H1 (cell line): ENCODE data around the gene CORO6. TPM values are rescaled to one million over a fixed set of nuclear protein-coding genes. Genes with fewer than 3 reads are reported as not detected.

Experiments
- CTCF ChIA-PET: fragments of 300-600 bp; sonication (Branson Sonifier 250); formaldehyde crosslinking; loops from one replicate; lab custom pipeline; 2021; ENCODE audit not compliant: partially characterized antibody; lab: Charles Lee
- POLR2A ChIA-PET: fragments of 300-600 bp; sonication (Branson Sonifier 250); formaldehyde crosslinking; loops from one replicate; lab custom pipeline; 2021; ENCODE audit warnings: inconsistent platforms; ENCODE audit not compliant: partially characterized antibody; lab: Charles Lee
- DNase-seq, 2 experiments: peaks; one replicate each; pipeline versions ENCODE4 v3.0.0 to v3.0.0-alpha.2; 2010 to 2022; ENCODE audit warnings: low spot score in 2 of 2, low read depth in 1 of 2, mixed read lengths in 1 of 2
- FAIRE-seq: peaks from 2 replicates; lab custom pipeline; 2011; peaks lifted over from hg19 to GRCh38; lab: Jason Lieb, UNC
- H2AFZ ChIP-seq: 2 replicates; pipeline ENCODE4 v1.8.1; 2012; ENCODE audit warnings: low read length, inconsistent platforms
- H2AK5ac ChIP-seq: 2 replicates; pipeline ENCODE4 v1.6.1; 2013; ENCODE audit warnings: low read depth, low read length
- H2BK120ac ChIP-seq: replicated peaks from 2 replicates; pipeline ENCODE3; 2013; ENCODE audit warnings: low read depth, low read length, inconsistent platforms
- H2BK12ac ChIP-seq: 2 replicates; pipeline ENCODE4 v1.6.1; 2013; ENCODE audit warnings: low read depth, low read length
- H2BK15ac ChIP-seq: 2 replicates; pipeline ENCODE4 v1.6.1; 2013; ENCODE audit warnings: low read length
- H2BK20ac ChIP-seq: 2 replicates; pipeline ENCODE4 v1.6.1; 2013; ENCODE audit warnings: low read length
- H2BK5ac ChIP-seq: 2 replicates; pipeline ENCODE4 v1.6.1; 2013; ENCODE audit warnings: low read depth, low read length
- H3K14ac ChIP-seq: 2 replicates; pipeline ENCODE4 v1.6.1; 2013; ENCODE audit warnings: inconsistent platforms; ENCODE audit not compliant: insufficient read length
- H3K18ac ChIP-seq: 2 replicates; pipeline ENCODE4 v1.6.1; 2013; ENCODE audit warnings: low read length; ENCODE audit errors: extremely low read depth
- H3K23ac ChIP-seq: 2 replicates; pipeline ENCODE4 v1.6.1; 2013; ENCODE audit warnings: inconsistent platforms; ENCODE audit not compliant: insufficient read length
- H3K23me2 ChIP-seq: 2 replicates; pipeline ENCODE4 v1.6.1; 2013; ENCODE audit warnings: low read depth, low read length
- H3K27ac ChIP-seq: 2 replicates; pipeline ENCODE4 v1.6.1; 2011; ENCODE audit warnings: low read depth, low read length, inconsistent platforms
- H3K27me3 ChIP-seq, 4 experiments: replicated peaks in 1 of 4; 1 replicate in 1 of 4; 2 replicates in 3 of 4; pipeline versions ENCODE4 v1.6.1 to v1.8.1; 2011 to 2013; ENCODE audit warnings: low read length in 3 of 4, mild to moderate bottlenecking in 3 of 4, inconsistent platforms in 2 of 4, mixed read lengths in 2 of 4, moderate library complexity in 1 of 4; ENCODE audit not compliant: control insufficient read depth in 3 of 4, insufficient read depth in 3 of 4; ENCODE audit errors: extremely low read depth in 1 of 4
- H3K36me3 ChIP-seq, 4 experiments: 2 replicates each; pipeline versions ENCODE4 v1.6.1 to v1.8.1; 2011 to 2013; ENCODE audit warnings: mild to moderate bottlenecking in 4 of 4, low read length in 3 of 4, moderate library complexity in 2 of 4, control low read depth in 1 of 4, inconsistent platforms in 1 of 4; ENCODE audit not compliant: insufficient read depth in 4 of 4, control insufficient read depth in 2 of 4
- H3K4ac ChIP-seq: replicated peaks from 2 replicates; pipeline ENCODE3; 2013; ENCODE audit warnings: low read length, low read depth, mixed read lengths, inconsistent platforms; ENCODE audit not compliant: insufficient read length
- H3K4me1 ChIP-seq, 4 experiments: replicated peaks in 1 of 4; 1 replicate in 1 of 4; 2 replicates in 3 of 4; pipeline versions ENCODE4 v1.6.1 to v1.8.1; 2011 to 2013; ENCODE audit warnings: low read length in 3 of 4, inconsistent platforms in 2 of 4, mixed read lengths in 1 of 4; ENCODE audit not compliant: insufficient read depth in 4 of 4, control insufficient read depth in 3 of 4
- H3K4me2 ChIP-seq, 2 experiments: 2 replicates each; pipeline versions ENCODE4 v1.6.1 to v1.8.1; 2011 to 2013; ENCODE audit warnings: low read depth in 2 of 2, low read length in 2 of 2, control low read depth in 1 of 2, inconsistent platforms in 1 of 2, mild to moderate bottlenecking in 1 of 2; ENCODE audit not compliant: insufficient read depth in 1 of 2
- H3K4me3 ChIP-seq, 4 experiments: fragments of 200-600, 300-600 bp in 1 of 4; sonication (generic), shearing (Covaris generic), sonication (Bioruptor Twin) in 1 of 4; 2 replicates each; pipeline versions ENCODE4 v1.5.1 to v1.8.1; 2011 to 2016; ENCODE audit warnings: low read length in 4 of 4, low read depth in 3 of 4, control low read depth in 2 of 4, inconsistent platforms in 2 of 4, mild to moderate bottlenecking in 2 of 4, mixed read lengths in 1 of 4, moderate library complexity in 1 of 4; ENCODE audit not compliant: insufficient read depth in 2 of 4; ENCODE audit errors: extremely low read depth in 1 of 4
- H3K56ac ChIP-seq: replicated peaks from 2 replicates; pipeline ENCODE3; 2013; ENCODE audit warnings: low read depth, mild to moderate bottlenecking, mixed read lengths, low read length, inconsistent platforms; ENCODE audit not compliant: insufficient read length
- H3K79me1 ChIP-seq: 2 replicates; pipeline ENCODE4 v1.6.1; 2013; ENCODE audit warnings: low read depth, low read length, control low read depth
- H3K79me2 ChIP-seq, 2 experiments: 2 replicates each; pipeline versions ENCODE4 v1.6.1 to v1.8.1; 2012 to 2013; ENCODE audit warnings: low read length in 2 of 2, mild to moderate bottlenecking in 2 of 2, inconsistent platforms in 1 of 2; ENCODE audit not compliant: insufficient read depth in 2 of 2, control insufficient read depth in 1 of 2
- H3K9ac ChIP-seq, 4 experiments: replicated peaks in 1 of 4; 1 replicate in 1 of 4; 2 replicates in 3 of 4; pipeline versions ENCODE4 v1.6.1 to v1.8.1; 2011 to 2013; ENCODE audit warnings: low read depth in 3 of 4, low read length in 3 of 4, control low read depth in 2 of 4, mild to moderate bottlenecking in 2 of 4, moderate library complexity in 2 of 4, inconsistent platforms in 1 of 4; ENCODE audit errors: extremely low read depth in 1 of 4
- H3K9me3 ChIP-seq, 2 experiments: 2 replicates each; pipeline versions ENCODE4 v1.6.1 to v1.8.1; 2012 to 2013; ENCODE audit warnings: mild to moderate bottlenecking in 2 of 2, moderate library complexity in 2 of 2, control low read depth in 1 of 2, inconsistent platforms in 1 of 2, low read depth in 1 of 2, low read length in 1 of 2, mixed read lengths in 1 of 2; ENCODE audit not compliant: insufficient read depth in 2 of 2
- H4K20me1 ChIP-seq, 2 experiments: replicated peaks in 1 of 2; 2 replicates each; pipeline versions ENCODE3 to v1.8.1; 2011 to 2013; ENCODE audit warnings: inconsistent platforms in 2 of 2, low read length in 2 of 2, mild to moderate bottlenecking in 1 of 2; ENCODE audit not compliant: insufficient read depth in 2 of 2, control insufficient read depth in 1 of 2
- H4K5ac ChIP-seq: 2 replicates; pipeline ENCODE4 v1.6.1; 2013; ENCODE audit warnings: low read length, low read depth, mixed read lengths, inconsistent platforms; ENCODE audit not compliant: insufficient read length
- H4K8ac ChIP-seq: 2 replicates; pipeline ENCODE4 v1.8.0; 2013; ENCODE audit warnings: mild to moderate bottlenecking, moderate library complexity, low read length, inconsistent platforms; ENCODE audit not compliant: insufficient read depth; ENCODE audit errors: extremely low read depth
- H4K91ac ChIP-seq: replicated peaks from 2 replicates; pipeline ENCODE3; 2013; ENCODE audit warnings: low read length, mixed read lengths, inconsistent platforms; ENCODE audit not compliant: insufficient read length
- BCL11A ChIP-seq, 2 experiments: IDR thresholded peaks; one replicate each; pipeline ENCODE4 v1.6.1; 2011; ENCODE audit warnings: low read depth in 2 of 2, low read length in 2 of 2, mild to moderate bottlenecking in 2 of 2
- CBX5 ChIP-seq: fragments of 300-800, 300-1000 bp; sonication (generic); IDR thresholded peaks from 2 replicates; pipeline ENCODE4 v1.7.1; 2016; ENCODE audit warnings: antibody characterized with exemption, low read length, low read depth
- CBX8 ChIP-seq: fragments of 300-800, 300-1000 bp; sonication (generic); IDR thresholded peaks from 2 replicates; pipeline ENCODE4 v1.7.1; 2016; ENCODE audit warnings: low read depth, low read length, borderline replicate concordance
- CHD1 ChIP-seq: IDR thresholded peaks from 2 replicates; pipeline ENCODE4 v1.6.1; 2012; ENCODE audit warnings: low read depth, low read length, improper control_type of control experiment
- E2F6 ChIP-seq: IDR thresholded peaks from 2 replicates; pipeline ENCODE4 v1.6.1; 2012; ENCODE audit warnings: inconsistent platforms
- HDAC2 ChIP-seq, 2 experiments: fragments of 300-600 bp in 1 of 2; sonication (generic) in 1 of 2; IDR thresholded peaks; 2 replicates each; pipeline ENCODE4 v1.6.1; 2011 to 2012; ENCODE audit warnings: low read depth in 2 of 2, low read length in 2 of 2, mild to moderate bottlenecking in 2 of 2, moderate library complexity in 2 of 2, borderline replicate concordance in 1 of 2, inconsistent platforms in 1 of 2
- KDM1A ChIP-seq: fragments of 200-600, 300-600 bp; sonication (generic); IDR thresholded peaks from 2 replicates; pipeline ENCODE4 v1.7.1; 2016; ENCODE audit warnings: mild to moderate bottlenecking, low read length, borderline replicate concordance
- MAFK ChIP-seq: IDR thresholded peaks from 2 replicates; pipeline ENCODE4 v1.6.1; 2012; ENCODE audit warnings: low read depth, mild to moderate bottlenecking, improper control_type of control experiment, low read length
- RNF2 ChIP-seq: fragments of 200-900, 300-1000 bp; sonication (generic); IDR thresholded peaks from 2 replicates; pipeline ENCODE4 v1.7.1; 2016; ENCODE audit warnings: borderline replicate concordance, low read depth, mild to moderate bottlenecking, antibody characterized with exemption, low read length; ENCODE audit not compliant: poor library complexity, severe bottlenecking; ENCODE audit errors: missing control alignments
- RXRA ChIP-seq: IDR thresholded peaks from 2 replicates; pipeline ENCODE4 v1.6.1; 2011; ENCODE audit warnings: low read depth, mild to moderate bottlenecking, low read length, moderate library complexity; ENCODE audit not compliant: insufficient read depth
- TAF7 ChIP-seq: optimal IDR thresholded peaks from 2 replicates; pipeline ENCODE3; 2011; ENCODE audit warnings: low read depth, mild to moderate bottlenecking, inconsistent platforms, low read length, moderate library complexity, borderline replicate concordance
- ZNF274 ChIP-seq: IDR thresholded peaks from 2 replicates; pipeline ENCODE4 v1.7.0; 2012; ENCODE audit warnings: low read length, borderline replicate concordance; ENCODE audit errors: extremely low read depth
- WGBS, 2 experiments: shearing (Covaris generic) in 1 of 2; methylation state at CpG; one replicate each; pipeline versions ENCODE4 v1.1.6 to v1.1.7; 2013 to 2015; ENCODE audit warnings: low lambda C conversion rate in 2 of 2, mixed read lengths in 2 of 2, inconsistent platforms in 1 of 2, low coverage in 1 of 2, missing lambda C conversion rate in 1 of 2; ENCODE audit not compliant: insufficient replicate concordance in 2 of 2, insufficient coverage in 1 of 2, insufficient read length in 1 of 2; ENCODE audit errors: extremely low coverage in 1 of 2, missing lambda C conversion rate in 1 of 2; 5-methylcytosine and 5-hydroxymethylcytosine counted together
- polyA plus RNA-seq, 7 experiments: library from polyadenylated mRNA; depleted of rRNA in 3 of 7; stranded (reverse) in 5 of 7; unstranded in 2 of 7; fragments of >200 nt in 5 of 7; fragments of 200-250 nt in 2 of 7; gene quantifications; 1 replicate in 5 of 7; 2 replicates in 1 of 7; 4 replicates in 1 of 7; pipeline versions ENCODE4 v1.2.1 to v1.2.3, GENCODE V29; 2011 to 2013; ENCODE audit warnings: missing spikeins in 2 of 7, mixed read lengths in 2 of 7
- total RNA-seq: library from RNA; stranded (reverse); fragmentation: NEBNext Ultra II Directional; extraction: Animal tissue kit (Norgen Biotek cat#: 25700); gene quantifications from 2 replicates; pipeline ENCODE4 v1.2.1, GENCODE V29; 2021

The CORO6 gene
- total and polyA plus RNA-seq, 2 of the 8 experiments (the other 6 are each of a cell fraction or from before 2014, with no cell fraction given) = 2.5 to 8.6 TPM

GRCh38 chr17:29603109-29603674 lies 19.5 kb downstream of the CORO6 start:
- Histone ChIP-seq H3K4me1 (peaks cover 0 to 7% (median 1%) of the 10 kb centered on the region in 4 experiments; a peak in 2 of 7 replicates), H3K4me3 (no peak overlapping the region), H3K18ac (no peak overlapping the region), H3K23me2 (no peaks in the 10 kb centered on the region), H3K27me3 (no peaks in the 10 kb centered on the region), H3K27ac (no peak overlapping the region), H2AFZ (no peak overlapping the region), H2BK5ac (no peak overlapping the region), H3K4me2 (no peak overlapping the region), H3K79me2 (peaks cover 0 to 22% of the 10 kb centered on the region in 2 experiments; a peak in 2 of 4 replicates), H2AK5ac (no peak overlapping the region), H2BK20ac (no peak overlapping the region), H3K9ac (no peak overlapping the region), H3K23ac (no peak overlapping the region), H4K91ac (no peak overlapping the region), H4K20me1 (peaks cover 0 to 7% of the 10 kb centered on the region in 2 experiments), H3K36me3 (no peaks in the 10 kb centered on the region), H2BK120ac (no peak overlapping the region), H3K56ac (no peak overlapping the region), H4K5ac (no peak overlapping the region), H3K79me1 (peaks cover 3% of the 10 kb centered on the region; the same call in 1 of the 2 replicates), H2BK15ac (no peak overlapping the region), H2BK12ac (no peak overlapping the region), H3K14ac (no peak overlapping the region), H3K9me3 (no peaks in the 10 kb centered on the region), H3K4ac (no peak overlapping the region), H4K8ac (no peak overlapping the region)
- WGBS, 2 experiments = 89% methylated on average over 6 of the region's 6 CpGs; no CpG with 5 or more reads in 1 of the 2 experiments
- FAIRE-seq = no peak
- DNase-seq = no peak
- ChIA-PET POLR2A (no interaction called here), CTCF (interaction anchor here (1.6 to 8.1 kb wide), 3 partner anchors 15 to 30 kb away, joined by 3 to 74 read pairs (median 6); no protein-coding TSS in a partner anchor)
- TF ChIP-seq E2F6 (no peak), CHD1 (no peak), KDM1A (no peak), TAF7 (no peak), MAFK (no peak), CBX5 (no peak), BCL11A (IDR thresholded peaks at IDR 0.05; ENCODE audit: low read depth in 2 of 2, low read length in 2 of 2) (no peak), ZNF274 (no peak), RNF2 (no peak), HDAC2 (IDR thresholded peaks at IDR 0.05; ENCODE audit: borderline replicate concordance in 1 of 2, low read depth in 2 of 2, low read length in 2 of 2) (no peak), CBX8 (no peak), RXRA (no peak)
